ENCODE data around the gene FAM3C.

GRCh38 chr7:121313220-121313792 is 82.8 kb downstream of the FAM3C start:
- TF ChIP-seq SUZ12 (IDR thresholded peaks at IDR 0.05; ENCODE audit: extremely low read depth, insufficient read depth, insufficient read length) = no peak
- TF ChIP-seq YY1 (IDR thresholded peaks at IDR 0.05; ENCODE audit: insufficient read depth, insufficient read length) = no peak
